H1 (cell line): ENCODE measurements around the gene PIP5K1C. TPM values are rescaled to one million over a fixed set of nuclear protein-coding genes. Genes with fewer than 3 reads are reported as not detected.

ENCODE experiments used
- BCL11A ChIP-seq, 2 experiments: IDR thresholded peaks; one replicate each; pipeline ENCODE4 v1.6.1; 2011; ENCODE audit warnings: low read depth in 2 of 2, low read length in 2 of 2, mild to moderate bottlenecking in 2 of 2
- CHD1 ChIP-seq: IDR thresholded peaks from 2 replicates; pipeline ENCODE4 v1.6.1; 2012; ENCODE audit warnings: low read depth, low read length, improper control_type of control experiment
- SIX5 ChIP-seq: IDR thresholded peaks from 2 replicates; pipeline ENCODE4 v1.6.1; 2011; ENCODE audit warnings: mild to moderate bottlenecking, low read depth, low read length
- TBP ChIP-seq: IDR thresholded peaks from 2 replicates; pipeline ENCODE4 v1.6.1; 2011; ENCODE audit warnings: low read depth, low read length, improper control_type of control experiment
- polyA plus RNA-seq, 7 experiments: library from polyadenylated mRNA; depleted of rRNA in 3 of 7; stranded (reverse) in 5 of 7; unstranded in 2 of 7; fragments of >200 nt in 5 of 7; fragments of 200-250 nt in 2 of 7; gene quantifications; 1 replicate in 5 of 7; 2 replicates in 1 of 7; 4 replicates in 1 of 7; pipeline versions ENCODE4 v1.2.1 to v1.2.3, GENCODE V29; 2011 to 2013; ENCODE audit warnings: missing spikeins in 2 of 7, mixed read lengths in 2 of 7
- total RNA-seq: library from RNA; stranded (reverse); fragmentation: NEBNext Ultra II Directional; extraction: Animal tissue kit (Norgen Biotek cat#: 25700); gene quantifications from 2 replicates; pipeline ENCODE4 v1.2.1, GENCODE V29; 2021
- TF ChIP-seq, protein P1 (sequence below): IDR thresholded peaks from 2 replicates; pipeline ENCODE4 v1.6.1; 2012; ENCODE audit warnings: inconsistent platforms

Gene PIP5K1C
- total and polyA plus RNA-seq, 2 of the 8 experiments (the other 6 are each of a cell fraction or from before 2014, with no cell fraction given), result 10.6 to 32.9 TPM

DNA sequence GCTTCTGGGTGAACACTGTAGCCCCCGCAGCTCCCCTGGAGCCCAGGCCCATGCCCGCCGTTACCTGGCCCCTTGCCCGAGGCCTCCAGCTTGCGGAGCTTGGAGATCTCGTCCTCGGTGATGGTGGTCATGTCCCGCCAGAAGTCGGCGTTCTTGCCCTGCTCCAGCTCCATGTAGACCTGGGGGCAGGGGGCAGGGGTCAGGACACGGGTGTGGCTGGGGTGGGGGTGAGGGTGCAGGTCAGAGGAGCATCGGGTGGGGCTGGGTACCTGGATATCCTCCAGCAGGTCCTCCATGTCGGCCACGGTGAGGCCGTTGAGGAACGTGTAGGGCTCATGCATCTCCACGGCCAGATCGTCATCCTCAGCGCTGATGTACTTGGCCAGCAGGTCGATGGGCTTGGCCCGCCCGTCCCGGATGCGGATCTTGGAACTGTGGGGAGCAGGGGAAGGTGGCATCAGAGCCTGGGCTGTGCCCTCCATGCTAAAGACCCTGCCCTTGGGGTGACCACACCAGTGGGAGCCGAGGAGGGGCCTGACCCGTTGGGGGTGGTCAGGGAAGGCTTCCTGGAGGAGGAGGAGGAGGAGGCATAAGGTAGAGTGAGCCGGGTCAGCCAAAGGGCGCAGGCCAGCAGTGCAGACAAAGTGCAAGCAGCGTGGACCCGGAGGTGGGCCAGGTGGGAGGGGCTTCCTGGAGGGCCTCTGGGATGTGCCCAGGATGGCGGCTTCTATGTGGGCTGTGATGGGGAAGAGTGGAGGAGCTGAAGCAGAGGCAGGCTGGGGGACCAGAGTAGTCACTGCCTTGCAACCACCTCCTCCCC lies 81.2 kb downstream of the PIP5K1C start (continued):
- TF ChIP-seq TBP (no peak), CHD1 (no peak), BCL11A (IDR thresholded peaks at IDR 0.05; ENCODE audit: low read depth in 2 of 2, low read length in 2 of 2) (no peak), SIX5 (no peak)
- TF ChIP-seq, protein P1, sequence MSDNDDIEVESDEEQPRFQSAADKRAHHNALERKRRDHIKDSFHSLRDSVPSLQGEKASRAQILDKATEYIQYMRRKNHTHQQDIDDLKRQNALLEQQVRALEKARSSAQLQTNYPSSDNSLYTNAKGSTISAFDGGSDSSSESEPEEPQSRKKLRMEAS, result no peak
